HG02588 (cell line): Measurements from ENCODE around the gene USH2A.

Experiments
- ATAC-seq: cut with Tn5 transposase; IDR thresholded peaks from one replicate; pipeline ENCODE4 v1.9.1; 2021; ENCODE audit warnings: mild to moderate bottlenecking, moderate library complexity; ENCODE audit not compliant: unreplicated experiment

The USH2A gene

GRCh38 chr1:216209125-216209524 lies 214.1 kb downstream of the USH2A start:
- no peak for ATAC-seq

GRCh38 chr1:216207154-216207553 lies 216.1 kb downstream of the USH2A start:
- no peak for ATAC-seq

GRCh38 chr1:216205176-216205575 lies 218.1 kb downstream of the USH2A start:
- no peak for ATAC-seq

- ATAC-seq: no peak
Measured at GRCh38 chr1:216201946-216202345, 221.3 kb downstream of the USH2A start.

GRCh38 chr1:216200941-216201340 lies 222.3 kb downstream of the USH2A start:
- no peak for ATAC-seq

- no peak for ATAC-seq
Measured at GRCh38 chr1:216194721-216195120, 228.5 kb downstream of the USH2A start.

GRCh38 chr1:216193839-216194443 lies 229.3 kb downstream of the USH2A start:
- ATAC-seq: no peak

GRCh38 chr1:216190438-216190837 lies 232.8 kb downstream of the USH2A start:
- no peak for ATAC-seq

GRCh38 chr1:216186816-216187215 lies 236.4 kb downstream of the USH2A start:
- ATAC-seq: no peak

GRCh38 chr1:216186141-216186540 lies 237.1 kb downstream of the USH2A start:
- ATAC-seq: no peak

GRCh38 chr1:216184126-216184680 lies 239.0 kb downstream of the USH2A start:
- ATAC-seq: no peak

GRCh38 chr1:216183454-216183853 lies 239.8 kb downstream of the USH2A start:
- ATAC-seq: no peak

- no peak for ATAC-seq
Measured at GRCh38 chr1:216183007-216183406, 240.2 kb downstream of the USH2A start.

- no peak for ATAC-seq
Measured at GRCh38 chr1:216181590-216181989, 241.7 kb downstream of the USH2A start.

GRCh38 chr1:216178281-216178680 lies 245.0 kb downstream of the USH2A start:
- ATAC-seq: no peak

- no peak for ATAC-seq
Measured at GRCh38 chr1:216176970-216177369, 246.3 kb downstream of the USH2A start.

GRCh38 chr1:216175714-216176113 lies 247.5 kb downstream of the USH2A start:
- no peak for ATAC-seq

GRCh38 chr1:216173376-216173995 lies 249.8 kb downstream of the USH2A start:
- ATAC-seq: no peak

GRCh38 chr1:216169351-216169750 lies 253.9 kb downstream of the USH2A start:
- no peak for ATAC-seq

- no peak for ATAC-seq
Measured at GRCh38 chr1:216168546-216168945, 254.7 kb downstream of the USH2A start.

GRCh38 chr1:216154063-216154462 lies 269.2 kb downstream of the USH2A start:
- ATAC-seq: no peak

- ATAC-seq: no peak
Measured at GRCh38 chr1:216153130-216153529, 270.1 kb downstream of the USH2A start.
